HUDEP-2 (cell line): ENCODE results near the gene EIF4G1.
"Not testable (repeated sequence)": the region's sequence is repeated elsewhere in the genome, so short reads cannot be mapped to it uniquely, and the experiment has no call there.

Experiments
- DNase-seq, 76 experiments: peaks; one replicate each; lab custom pipeline; 2025; ENCODE audit not compliant: unreplicated experiment in 76 of 76; lab: John Stamatoyannopoulos, UW

EIF4G1 gene

GRCh38 chr3:184332370-184333090 lies 18.1 kb downstream of the EIF4G1 start:
- DNase-seq = no peak

GRCh38 chr3:184333190-184333589 lies 18.8 kb downstream of the EIF4G1 start:
- DNase-seq = peak in 2 of 76 experiments; percentile 11 to 21

GRCh38 chr3:184333700-184334099 lies 19.3 kb downstream of the EIF4G1 start:
- no peak for DNase-seq

GRCh38 chr3:184334470-184335158 lies 20.2 kb downstream of the EIF4G1 start:
- peak in 41 of 76 experiments; percentile 1 to 76 (median 30) for DNase-seq

DNA sequence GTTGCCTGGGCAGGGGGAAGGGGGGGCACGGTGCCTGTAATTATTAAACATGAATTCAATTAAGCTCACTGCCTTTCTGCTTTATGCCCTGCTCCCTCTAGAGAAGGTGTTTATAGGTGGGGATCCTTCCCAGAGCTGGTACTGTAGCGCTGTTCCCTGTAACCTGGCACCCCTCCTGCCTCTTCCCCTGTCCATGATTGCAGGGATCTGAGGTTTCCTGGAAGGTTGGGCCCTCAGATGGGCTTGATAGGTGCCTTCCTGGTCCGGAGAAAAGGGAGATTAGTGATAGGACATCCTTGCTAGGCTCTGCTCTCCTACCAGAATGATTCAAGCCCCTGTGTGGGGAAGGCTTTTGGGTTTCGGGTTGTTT lies 20.9 kb downstream of the EIF4G1 start:
- DNase-seq = no peak

DNA sequence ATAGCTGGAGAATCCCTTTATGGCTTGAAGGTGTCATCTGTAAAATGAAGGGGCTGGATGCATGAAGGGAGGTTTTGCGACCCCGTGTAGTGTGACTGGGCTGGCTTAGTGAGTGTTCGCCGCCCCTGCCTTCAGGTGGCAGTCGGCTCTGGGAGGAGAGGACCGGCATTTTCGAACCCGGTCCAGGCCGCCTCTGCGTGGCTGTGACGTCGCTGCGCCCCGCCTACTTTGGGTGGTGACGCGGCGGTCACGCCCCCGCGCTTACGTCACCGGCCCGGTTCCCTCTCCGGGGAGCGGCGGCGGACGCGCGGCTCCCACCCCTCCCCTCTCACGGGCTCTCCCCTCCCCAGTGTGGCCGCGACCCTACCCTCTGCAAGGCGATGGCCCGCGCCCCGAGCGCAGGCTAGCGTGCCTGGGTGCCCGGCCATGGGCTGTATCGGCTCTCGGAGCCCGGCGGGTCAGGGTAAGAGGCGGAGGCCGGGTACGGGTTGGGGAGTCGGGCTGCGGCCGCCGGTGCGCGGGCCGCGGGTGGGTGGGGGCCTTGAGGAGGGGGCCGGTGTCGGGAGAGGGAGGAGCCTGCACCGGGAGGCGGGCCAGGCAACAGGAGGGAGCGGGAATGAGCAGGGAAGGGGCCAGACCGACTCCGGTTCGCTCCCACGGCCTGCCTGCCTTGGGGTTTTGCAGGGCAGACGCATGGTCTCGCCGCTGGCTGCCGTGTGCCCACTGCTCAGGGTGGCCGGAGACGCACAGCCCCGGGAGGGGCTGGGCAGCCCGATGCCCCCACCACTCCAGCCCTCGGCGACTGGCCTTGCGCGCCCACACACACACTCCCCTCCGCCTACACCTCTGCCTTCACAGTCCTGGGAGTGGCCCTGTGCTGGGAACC lies 21.5 kb downstream of the EIF4G1 start:
- DNase-seq = peak in 71 of 76 experiments; percentile 7 to 98 (median 66)

- DNase-seq = peak in 2 of 76 experiments; percentile 11 to 19
These were observed 22.4 kb downstream of the EIF4G1 start for GRCh38 chr3:184336547-184337398.

GRCh38 chr3:184337399-184337714 lies 23.0 kb downstream of the EIF4G1 start, which contains the start of gene FAM131A:
TSS of gene FAM131A (plus strand) at chr3:184337600. CDS start at chr3:184337631, 31 bp downstream.
- no peak for DNase-seq

DNA sequence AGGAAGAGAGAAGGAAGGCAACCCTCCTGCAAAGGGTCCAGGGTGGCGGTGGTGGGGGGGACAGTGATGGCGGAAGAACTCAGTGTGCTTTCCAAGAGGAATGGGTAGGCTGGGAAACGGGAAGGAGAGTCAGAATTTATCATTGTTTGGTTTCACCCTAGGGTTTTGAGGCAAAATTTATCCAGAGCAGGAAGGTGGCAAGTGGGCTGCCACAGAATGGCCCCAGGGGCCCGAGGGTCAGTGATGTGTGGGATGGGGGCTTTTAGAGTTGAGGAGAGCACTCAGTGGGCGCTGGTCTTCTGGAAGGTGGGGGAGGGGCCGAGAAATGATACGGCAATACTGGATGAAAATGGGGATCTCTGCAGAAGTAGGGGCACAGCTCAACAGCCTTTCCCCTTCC lies 23.6 kb downstream of the EIF4G1 start:
- no peak for DNase-seq

GRCh38 chr3:184338511-184338945 lies 24.1 kb downstream of the EIF4G1 start:
- no peak for DNase-seq

- DNase-seq = no peak
These were observed 24.6 kb downstream of the EIF4G1 start for GRCh38 chr3:184339001-184339400.

- not testable (repeated sequence) for DNase-seq
These were observed 25.2 kb downstream of the EIF4G1 start for GRCh38 chr3:184339451-184340135.

DNA sequence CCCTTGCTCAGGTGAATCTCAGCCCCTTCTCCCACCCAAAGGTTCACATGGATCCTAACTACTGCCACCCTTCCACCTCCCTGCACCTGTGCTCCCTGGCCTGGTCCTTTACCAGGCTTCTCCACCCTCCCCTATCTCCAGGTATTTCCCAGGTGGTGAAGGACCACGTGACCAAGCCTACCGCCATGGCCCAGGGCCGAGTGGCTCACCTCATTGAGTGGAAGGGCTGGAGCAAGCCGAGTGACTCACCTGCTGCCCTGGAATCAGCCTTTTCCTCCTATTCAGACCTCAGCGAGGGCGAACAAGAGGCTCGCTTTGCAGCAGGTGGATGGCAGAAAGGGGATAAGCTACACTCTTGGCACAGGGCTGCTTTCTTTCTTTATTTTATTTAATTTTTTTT lies 27.5 kb downstream of the EIF4G1 start:
- DNase-seq = no peak

GRCh38 chr3:184343200-184343876 lies 28.9 kb downstream of the EIF4G1 start:
- DNase-seq = no peak

DNA sequence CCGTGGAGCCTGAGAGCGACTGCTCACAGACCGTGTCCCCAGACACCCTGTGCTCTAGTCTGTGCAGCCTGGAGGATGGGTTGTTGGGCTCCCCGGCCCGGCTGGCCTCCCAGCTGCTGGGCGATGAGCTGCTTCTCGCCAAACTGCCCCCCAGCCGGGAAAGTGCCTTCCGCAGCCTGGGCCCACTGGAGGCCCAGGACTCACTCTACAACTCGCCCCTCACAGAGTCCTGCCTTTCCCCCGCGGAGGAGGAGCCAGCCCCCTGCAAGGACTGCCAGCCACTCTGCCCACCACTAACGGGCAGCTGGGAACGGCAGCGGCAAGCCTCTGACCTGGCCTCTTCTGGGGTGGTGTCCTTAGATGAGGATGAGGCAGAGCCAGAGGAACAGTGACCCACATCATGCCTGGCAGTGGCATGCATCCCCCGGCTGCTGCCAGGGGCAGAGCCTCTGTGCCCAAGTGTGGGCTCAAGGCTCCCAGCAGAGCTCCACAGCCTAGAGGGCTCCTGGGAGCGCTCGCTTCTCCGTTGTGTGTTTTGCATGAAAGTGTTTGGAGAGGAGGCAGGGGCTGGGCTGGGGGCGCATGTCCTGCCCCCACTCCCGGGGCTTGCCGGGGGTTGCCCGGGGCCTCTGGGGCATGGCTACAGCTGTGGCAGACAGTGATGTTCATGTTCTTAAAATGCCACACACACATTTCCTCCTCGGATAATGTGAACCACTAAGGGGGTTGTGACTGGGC lies 30.3 kb downstream of the EIF4G1 start:
- DNase-seq = no peak

- peak in 75 of 76 experiments; percentile 27 to 95 (median 86) for DNase-seq
These were observed 31.1 kb downstream of the EIF4G1 start for GRCh38 chr3:184345317-184346144.

DNA sequence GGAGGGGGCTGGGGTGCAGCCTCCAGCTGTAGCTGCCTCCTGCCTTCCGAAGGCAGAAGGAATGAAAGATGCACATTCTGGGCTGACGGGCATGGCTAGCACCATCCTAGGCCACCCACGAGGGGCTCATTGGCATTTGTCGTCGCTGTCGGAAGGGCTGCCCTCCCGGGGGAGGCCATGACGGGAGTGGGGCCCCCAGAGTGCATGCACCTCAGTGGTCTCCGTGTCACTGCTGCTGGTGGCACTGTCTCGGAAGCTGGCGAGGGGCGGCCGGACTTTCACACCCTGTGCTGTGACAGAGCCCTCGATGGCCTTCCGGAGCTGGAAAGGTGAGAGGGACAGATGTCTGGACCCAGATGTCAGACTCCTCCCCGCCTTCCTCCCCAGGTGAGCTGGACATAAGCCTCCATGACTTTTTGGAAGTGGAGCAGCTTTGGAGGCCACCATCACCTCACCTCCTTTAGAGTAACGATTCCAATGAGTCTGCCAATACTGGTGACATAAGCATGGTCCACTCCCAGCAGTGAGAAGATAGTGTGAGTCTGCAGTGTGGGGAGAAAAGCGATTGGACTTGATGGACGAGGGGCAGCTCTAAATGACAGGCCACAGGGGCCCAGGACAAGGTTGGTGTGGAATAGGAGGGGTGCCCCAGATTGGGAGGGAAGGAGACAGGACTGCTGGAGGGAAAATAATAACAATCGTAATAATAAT lies 32.2 kb downstream of the EIF4G1 start:
- peak in 14 of 76 experiments; percentile 6 to 35 (median 14) for DNase-seq
